Loucy (cell line): ENCODE results near the gene AKR1C3.

ENCODE experiments used
- H2AFZ ChIP-seq: fragments of 200-600 bp; sonication (generic); 2 replicates; pipeline ENCODE4 v1.6.0; 2016; ENCODE audit warnings: antibody characterized with exemption, mild to moderate bottlenecking, low read length, moderate library complexity
- H3F3A ChIP-seq: fragments of 200-600 bp; 2 replicates; pipeline ENCODE4 v1.6.0; 2016; ENCODE audit warnings: antibody characterized with exemption, low read depth, mild to moderate bottlenecking
- H3K27me3 ChIP-seq: fragments of 200-600 bp; sonication (generic); 2 replicates; pipeline ENCODE4 v1.6.1; 2014; ENCODE audit warnings: low read length, mild to moderate bottlenecking; ENCODE audit not compliant: insufficient read depth, poor library complexity, severe bottlenecking
- H3K36me3 ChIP-seq: fragments of 200-600 bp; sonication (generic); 2 replicates; pipeline ENCODE4 v1.6.1; 2016; ENCODE audit warnings: low read length; ENCODE audit not compliant: insufficient read depth
- H3K4me1 ChIP-seq: fragments of 200-600 bp; sonication (generic); 2 replicates; pipeline ENCODE4 v1.5.1; 2014; ENCODE audit warnings: low read length, mild to moderate bottlenecking; ENCODE audit not compliant: insufficient read depth, poor library complexity, severe bottlenecking
- H3K4me2 ChIP-seq: fragments of 200-600 bp; sonication (generic); 2 replicates; pipeline ENCODE4 v1.6.0; 2014; ENCODE audit warnings: antibody characterized with exemption, low read length, low read depth, mild to moderate bottlenecking; ENCODE audit not compliant: poor library complexity, severe bottlenecking
- H3K4me3 ChIP-seq: fragments of 200-600 bp; sonication (generic); 2 replicates; pipeline ENCODE4 v1.5.1; 2014; ENCODE audit warnings: low read length, mild to moderate bottlenecking, mixed read lengths; ENCODE audit not compliant: poor library complexity, severe bottlenecking
- H3K79me2 ChIP-seq: fragments of 200-600 bp; sonication (generic); 2 replicates; pipeline ENCODE4 v1.6.1; 2014; ENCODE audit warnings: low read length; ENCODE audit not compliant: insufficient read depth
- H3K9ac ChIP-seq: fragments of 200-600 bp; sonication (generic); 2 replicates; pipeline ENCODE4 v1.6.0; 2014; ENCODE audit warnings: mild to moderate bottlenecking, low read depth, low read length, moderate library complexity; ENCODE audit not compliant: poor library complexity, severe bottlenecking
- H3K9me2 ChIP-seq: fragments of 200-600 bp; sonication (generic); replicated peaks from 2 replicates; pipeline ENCODE4 v1.6.1; 2016; ENCODE audit warnings: low read depth, low read length, mixed read lengths
- H3K9me3 ChIP-seq: fragments of 200-600 bp; sonication (generic); 2 replicates; pipeline ENCODE4 v1.6.1; 2014; ENCODE audit warnings: mild to moderate bottlenecking, antibody characterized with exemption, low read length, low read depth; ENCODE audit not compliant: insufficient read depth
- H4K20me1 ChIP-seq: fragments of 200-600 bp; sonication (generic); 2 replicates; pipeline ENCODE4 v1.6.0; 2014; ENCODE audit warnings: antibody characterized with exemption, low read length, mild to moderate bottlenecking; ENCODE audit not compliant: insufficient read depth, poor library complexity, severe bottlenecking
- CTCF ChIP-seq: fragments of 200-600 bp; sonication (generic); conservative IDR thresholded peaks from 2 replicates; pipeline ENCODE4 v1.5.1; 2014; ENCODE audit warnings: mild to moderate bottlenecking, antibody characterized with exemption, low read length
- EZH2phosphoT487 ChIP-seq: fragments of 200-600 bp; IDR thresholded peaks from 2 replicates; pipeline ENCODE4 v1.6.1; 2018; ENCODE audit warnings: antibody characterized with exemption, mild to moderate bottlenecking, moderate library complexity, borderline replicate concordance

The AKR1C3 gene

GRCh38 chr10:5078547-5079180 is 15.6 kb upstream of the AKR1C3 start:
- Histone ChIP-seq H4K20me1 (no peaks in the 10 kb centered on the region), H3K4me3 (no peak overlapping the region), H2AFZ (no peak overlapping the region), H3K79me2 (no peaks in the 10 kb centered on the region), H3K27me3 (no peaks in the 10 kb centered on the region), H3K9me3 (no peaks in the 10 kb centered on the region), H3K9me2 (no peaks in the 10 kb centered on the region), H3K4me2 (no peak overlapping the region), H3K9ac (no peak overlapping the region), H3K36me3 (no peaks in the 10 kb centered on the region), H3F3A (no peaks in the 10 kb centered on the region), H3K4me1 (no peaks in the 10 kb centered on the region)
- no peak for TF ChIP-seq CTCF
- TF ChIP-seq EZH2phosphoT487, result no peak

GRCh38 chr10:5079306-5079830 is 14.8 kb upstream of the AKR1C3 start:
- no peak overlapping the region for H3K4me3 ChIP-seq
- H2AFZ ChIP-seq, result no peak overlapping the region
- no peak overlapping the region for H3K9ac ChIP-seq
- H3F3A ChIP-seq, result no peaks in the 10 kb centered on the region
- H3K79me2 ChIP-seq, result no peaks in the 10 kb centered on the region
- TF ChIP-seq CTCF (no peak), EZH2phosphoT487 (no peak)
- H3K9me2 ChIP-seq, result no peaks in the 10 kb centered on the region
- no peaks in the 10 kb centered on the region for H3K4me1 ChIP-seq
- no peaks in the 10 kb centered on the region for H3K36me3 ChIP-seq
- H3K27me3 ChIP-seq, result no peaks in the 10 kb centered on the region
- no peaks in the 10 kb centered on the region for H3K9me3 ChIP-seq
- H4K20me1 ChIP-seq, result no peaks in the 10 kb centered on the region
- H3K4me2 ChIP-seq, result no peak overlapping the region

- Histone ChIP-seq H3K4me2 (no peak overlapping the region), H3K9me3 (no peaks in the 10 kb centered on the region)
These were observed 14.4 kb upstream of the AKR1C3 start for GRCh38 chr10:5079836-5080235.

More at GRCh38 chr10:5079836-5080235, 14.4 kb upstream of the AKR1C3 start:
- Histone ChIP-seq H3K9ac (no peak overlapping the region), H3K4me3 (no peak overlapping the region), H3K27me3 (no peaks in the 10 kb centered on the region), H3F3A (no peaks in the 10 kb centered on the region), H3K36me3 (no peaks in the 10 kb centered on the region), H2AFZ (no peak overlapping the region), H3K4me1 (no peaks in the 10 kb centered on the region), H3K79me2 (no peaks in the 10 kb centered on the region), H4K20me1 (no peaks in the 10 kb centered on the region), H3K9me2 (no peaks in the 10 kb centered on the region)
- no peak for TF ChIP-seq CTCF
- no peak for TF ChIP-seq EZH2phosphoT487
